ENCODE measurements around the gene DIS3. TPM values are rescaled to one million over a fixed set of nuclear protein-coding genes. Genes with fewer than 3 reads are reported as not detected.
A peak's percentile ranks its signal among the peaks of the same experiment; 100 is the strongest.

DIS3 gene
- total and polyA plus RNA-seq, 2 of the 13 experiments (the other 11 are each of a cell fraction or from before 2014, with no cell fraction given) = 13.2 to 35.0 TPM

DNA sequence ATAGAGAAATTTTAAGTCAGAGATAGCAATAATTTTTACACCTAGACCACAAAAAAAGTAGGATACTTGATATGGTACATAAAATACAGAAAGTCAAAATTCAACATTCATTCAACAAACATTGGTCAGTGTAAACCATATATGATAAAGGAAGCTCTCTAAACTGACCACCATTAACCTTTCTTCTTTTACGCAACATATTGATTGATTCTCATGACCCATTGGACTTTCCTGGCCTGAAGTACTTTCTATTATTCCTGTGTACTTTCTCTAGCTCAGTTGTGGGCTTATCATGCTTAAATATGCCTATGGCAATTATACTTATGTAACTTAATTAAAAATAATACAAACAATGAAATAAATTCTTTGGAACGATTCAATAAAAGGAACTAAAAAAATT lies 10.9 kb upstream of the DIS3 start (continued):
- TF ChIP-seq TBX3 (IDR thresholded peaks at IDR 0.05; ENCODE audit: borderline replicate concordance) = no peak
- TF ChIP-seq NR2F2 (IDR thresholded peaks at IDR 0.05; ENCODE audit: borderline replicate concordance, low read depth) = peak; percentile 61; the same call in 1 of the 2 replicates
- no peak; the same call in 1 of the 2 replicates for TF ChIP-seq NFIC (IDR thresholded peaks at IDR 0.05; ENCODE audit: low read length)
- no peak for TF ChIP-seq ZNF839 (CRISPR knock-in tag; IDR thresholded peaks at IDR 0.05; ENCODE audit: borderline replicate concordance)
- TF ChIP-seq GTF2F1 (IDR thresholded peaks at IDR 0.05; ENCODE audit: low read length) = no peak
- TF ChIP-seq ZNF543 (CRISPR knock-in tag; IDR thresholded peaks at IDR 0.05) = no peak
- TF ChIP-seq DR1 (CRISPR knock-in tag; IDR thresholded peaks at IDR 0.05) = no peak
- TF ChIP-seq HOXA7 (CRISPR knock-in tag; IDR thresholded peaks at IDR 0.05) = no peak
- no peak for TF ChIP-seq ISX (CRISPR knock-in tag; conservative IDR thresholded peaks at IDR 0.05)
- 0 out of 2 replicates have a peak, but pooled peaks have one; percentile 22 for TF ChIP-seq HMG20A (CRISPR knock-in tag; IDR thresholded peaks at IDR 0.05; ENCODE audit: borderline replicate concordance)
- no peak for TF ChIP-seq ISL2 (CRISPR knock-in tag; IDR thresholded peaks at IDR 0.05)
- TF ChIP-seq ZNF446 (CRISPR knock-in tag; IDR thresholded peaks at IDR 0.05) = no peak
- no peak for TF ChIP-seq AGO2 (optimal IDR thresholded peaks at IDR 0.05; ENCODE audit: low read depth, low read length)
- no peak for TF ChIP-seq RFX5 (IDR thresholded peaks at IDR 0.05; ENCODE audit: low read depth, low read length)
- TF ChIP-seq JARID2 (CRISPR knock-in tag; IDR thresholded peaks at IDR 0.05; ENCODE audit: insufficient replicate concordance) = no peak
- TF ChIP-seq, protein P1, sequence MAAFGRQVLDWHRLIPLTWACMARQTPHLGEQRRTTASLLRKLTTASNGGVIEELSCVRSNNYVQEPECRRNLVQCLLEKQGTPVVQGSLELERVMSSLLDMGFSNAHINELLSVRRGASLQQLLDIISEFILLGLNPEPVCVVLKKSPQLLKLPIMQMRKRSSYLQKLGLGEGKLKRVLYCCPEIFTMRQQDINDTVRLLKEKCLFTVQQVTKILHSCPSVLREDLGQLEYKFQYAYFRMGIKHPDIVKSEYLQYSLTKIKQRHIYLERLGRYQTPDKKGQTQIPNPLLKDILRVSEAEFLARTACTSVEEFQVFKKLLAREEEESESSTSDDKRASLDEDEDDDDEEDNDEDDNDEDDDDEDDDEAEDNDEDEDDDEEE (CRISPR knock-in tag; IDR thresholded peaks at IDR 0.05) = no peak
- TF ChIP-seq, protein P2, sequence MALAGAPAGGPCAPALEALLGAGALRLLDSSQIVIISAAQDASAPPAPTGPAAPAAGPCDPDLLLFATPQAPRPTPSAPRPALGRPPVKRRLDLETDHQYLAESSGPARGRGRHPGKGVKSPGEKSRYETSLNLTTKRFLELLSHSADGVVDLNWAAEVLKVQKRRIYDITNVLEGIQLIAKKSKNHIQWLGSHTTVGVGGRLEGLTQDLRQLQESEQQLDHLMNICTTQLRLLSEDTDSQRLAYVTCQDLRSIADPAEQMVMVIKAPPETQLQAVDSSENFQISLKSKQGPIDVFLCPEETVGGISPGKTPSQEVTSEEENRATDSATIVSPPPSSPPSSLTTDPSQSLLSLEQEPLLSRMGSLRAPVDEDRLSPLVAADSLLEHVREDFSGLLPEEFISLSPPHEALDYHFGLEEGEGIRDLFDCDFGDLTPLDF (CRISPR knock-in tag; IDR thresholded peaks at IDR 0.05) = no peak
- no peak for TF ChIP-seq GABPA (IDR thresholded peaks at IDR 0.05; ENCODE audit: low read depth, low read length)
- 0 out of 2 replicates have a peak, but pooled peaks have one; percentile 13 for TF ChIP-seq GABPA (CRISPR knock-in tag; IDR thresholded peaks at IDR 0.05; ENCODE audit: low read depth)
- TF ChIP-seq, protein P3, sequence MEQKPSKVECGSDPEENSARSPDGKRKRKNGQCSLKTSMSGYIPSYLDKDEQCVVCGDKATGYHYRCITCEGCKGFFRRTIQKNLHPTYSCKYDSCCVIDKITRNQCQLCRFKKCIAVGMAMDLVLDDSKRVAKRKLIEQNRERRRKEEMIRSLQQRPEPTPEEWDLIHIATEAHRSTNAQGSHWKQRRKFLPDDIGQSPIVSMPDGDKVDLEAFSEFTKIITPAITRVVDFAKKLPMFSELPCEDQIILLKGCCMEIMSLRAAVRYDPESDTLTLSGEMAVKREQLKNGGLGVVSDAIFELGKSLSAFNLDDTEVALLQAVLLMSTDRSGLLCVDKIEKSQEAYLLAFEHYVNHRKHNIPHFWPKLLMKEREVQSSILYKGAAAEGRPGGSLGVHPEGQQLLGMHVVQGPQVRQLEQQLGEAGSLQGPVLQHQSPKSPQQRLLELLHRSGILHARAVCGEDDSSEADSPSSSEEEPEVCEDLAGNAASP (CRISPR knock-in tag; IDR thresholded peaks at IDR 0.05; ENCODE audit: borderline replicate concordance) = no peak
- TF ChIP-seq, protein P4, sequence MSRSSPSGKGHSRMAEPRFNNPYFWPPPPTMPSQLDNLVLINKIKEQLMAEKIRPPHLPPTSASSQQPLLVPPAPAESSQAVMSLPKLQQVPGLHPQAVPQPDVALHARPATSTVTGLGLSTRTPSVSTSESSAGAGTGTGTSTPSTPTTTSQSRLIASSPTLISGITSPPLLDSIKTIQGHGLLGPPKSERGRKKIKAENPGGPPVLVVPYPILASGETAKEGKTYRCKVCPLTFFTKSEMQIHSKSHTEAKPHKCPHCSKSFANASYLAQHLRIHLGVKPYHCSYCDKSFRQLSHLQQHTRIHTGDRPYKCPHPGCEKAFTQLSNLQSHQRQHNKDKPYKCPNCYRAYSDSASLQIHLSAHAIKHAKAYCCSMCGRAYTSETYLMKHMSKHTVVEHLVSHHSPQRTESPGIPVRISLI (CRISPR knock-in tag; IDR thresholded peaks at IDR 0.05; ENCODE audit: borderline replicate concordance) = no peak
- TF ChIP-seq ZSCAN31 (CRISPR knock-in tag; IDR thresholded peaks at IDR 0.05; ENCODE audit: low read depth) = no peak
- TF ChIP-seq POGZ (CRISPR knock-in tag; IDR thresholded peaks at IDR 0.05) = peak; percentile 76
- TF ChIP-seq, protein P5, sequence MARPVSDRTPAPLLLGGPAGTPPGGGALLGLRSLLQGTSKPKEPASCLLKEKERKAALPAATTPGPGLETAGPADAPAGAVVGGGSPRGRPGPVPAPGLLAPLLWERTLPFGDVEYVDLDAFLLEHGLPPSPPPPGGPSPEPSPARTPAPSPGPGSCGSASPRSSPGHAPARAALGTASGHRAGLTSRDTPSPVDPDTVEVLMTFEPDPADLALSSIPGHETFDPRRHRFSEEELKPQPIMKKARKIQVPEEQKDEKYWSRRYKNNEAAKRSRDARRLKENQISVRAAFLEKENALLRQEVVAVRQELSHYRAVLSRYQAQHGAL (CRISPR knock-in tag; IDR thresholded peaks at IDR 0.05; ENCODE audit: not compliant biosample characterization) = no peak
- TF ChIP-seq, protein P6, sequence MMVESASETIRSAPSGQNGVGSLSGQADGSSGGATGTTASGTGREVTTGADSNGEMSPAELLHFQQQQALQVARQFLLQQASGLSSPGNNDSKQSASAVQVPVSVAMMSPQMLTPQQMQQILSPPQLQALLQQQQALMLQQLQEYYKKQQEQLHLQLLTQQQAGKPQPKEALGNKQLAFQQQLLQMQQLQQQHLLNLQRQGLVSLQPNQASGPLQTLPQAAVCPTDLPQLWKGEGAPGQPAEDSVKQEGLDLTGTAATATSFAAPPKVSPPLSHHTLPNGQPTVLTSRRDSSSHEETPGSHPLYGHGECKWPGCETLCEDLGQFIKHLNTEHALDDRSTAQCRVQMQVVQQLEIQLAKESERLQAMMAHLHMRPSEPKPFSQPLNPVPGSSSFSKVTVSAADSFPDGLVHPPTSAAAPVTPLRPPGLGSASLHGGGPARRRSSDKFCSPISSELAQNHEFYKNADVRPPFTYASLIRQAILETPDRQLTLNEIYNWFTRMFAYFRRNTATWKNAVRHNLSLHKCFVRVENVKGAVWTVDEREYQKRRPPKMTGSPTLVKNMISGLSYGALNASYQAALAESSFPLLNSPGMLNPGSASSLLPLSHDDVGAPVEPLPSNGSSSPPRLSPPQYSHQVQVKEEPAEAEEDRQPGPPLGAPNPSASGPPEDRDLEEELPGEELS (CRISPR knock-in tag; IDR thresholded peaks at IDR 0.05) = no peak

Data from HepG2 (cell line).